Skeletal muscle satellite cell (primary cell): Measurements from ENCODE around the gene C2orf49.

ENCODE experiments used
- H3K27me3 ChIP-seq: 2 replicates; pipeline ENCODE4 v1.7.0; 2013; ENCODE audit warnings: low read length; ENCODE audit not compliant: control insufficient read depth, insufficient read depth
- H3K36me3 ChIP-seq: 2 replicates; pipeline ENCODE4 v1.7.0; 2013; ENCODE audit warnings: mild to moderate bottlenecking, control low read depth, low read length; ENCODE audit not compliant: insufficient read depth
- H3K4me1 ChIP-seq: 2 replicates; pipeline ENCODE4 v1.7.0; 2013; ENCODE audit warnings: low read length; ENCODE audit not compliant: control insufficient read depth, insufficient read depth
- H3K4me2 ChIP-seq: 2 replicates; pipeline ENCODE4 v1.7.0; 2013; ENCODE audit warnings: mild to moderate bottlenecking, low read length
- H3K4me3 ChIP-seq: 2 replicates; pipeline ENCODE4 v1.7.0; 2013; ENCODE audit warnings: low read length
- H3K9ac ChIP-seq: 2 replicates; pipeline ENCODE4 v1.7.0; 2013; ENCODE audit warnings: mild to moderate bottlenecking, low read depth, low read length, moderate library complexity
- H3K9me3 ChIP-seq: replicated peaks from 2 replicates; pipeline ENCODE4 v1.7.0; 2013; ENCODE audit warnings: mild to moderate bottlenecking, control low read depth, low read length

The C2orf49 gene

GRCh38 chr2:105378276-105378840, 41.0 kb downstream of the C2orf49 start:
- Histone ChIP-seq H3K9ac (peak overlapping the region; percentile 20), H3K4me2 (peak overlapping the region; percentile 2), H3K4me3 (no peak overlapping the region), H3K9me3 (no peaks in the 10 kb centered on the region), H3K4me1 (peaks cover 90% of the 10 kb centered on the region), H3K27me3 (no peaks in the 10 kb centered on the region), H3K36me3 (peaks cover 90% of the 10 kb centered on the region)

GRCh38 chr2:105378921-105379383, 41.6 kb downstream of the C2orf49 start:
- H3K4me2 ChIP-seq, result no peak overlapping the region
- no peak overlapping the region for H3K4me3 ChIP-seq
- H3K9me3 ChIP-seq, result no peaks in the 10 kb centered on the region
- H3K27me3 ChIP-seq, result no peaks in the 10 kb centered on the region
- H3K9ac ChIP-seq, result no peak overlapping the region
- peaks cover 90% of the 10 kb centered on the region for H3K36me3 ChIP-seq
- H3K4me1 ChIP-seq, result peaks cover 89% of the 10 kb centered on the region

- Histone ChIP-seq H3K9me3 (no peaks in the 10 kb centered on the region), H3K4me3 (no peak overlapping the region), H3K9ac (peak overlapping the region; percentile 32), H3K4me2 (no peak overlapping the region), H3K36me3 (peaks cover 90% of the 10 kb centered on the region), H3K4me1 (peaks cover 81% of the 10 kb centered on the region), H3K27me3 (no peaks in the 10 kb centered on the region)
Measured at GRCh38 chr2:105379741-105380186, 42.4 kb downstream of the C2orf49 start.

GRCh38 chr2:105380432-105381100, 43.2 kb downstream of the C2orf49 start:
- Histone ChIP-seq H3K4me1 (peaks cover 73% of the 10 kb centered on the region), H3K36me3 (peaks cover 93% of the 10 kb centered on the region), H3K4me2 (peak overlapping the region; percentile 3), H3K4me3 (no peak overlapping the region), H3K9me3 (no peaks in the 10 kb centered on the region), H3K9ac (peak overlapping the region; percentile 32), H3K27me3 (no peaks in the 10 kb centered on the region)

GRCh38 chr2:105381101-105381668, 43.8 kb downstream of the C2orf49 start:
- Histone ChIP-seq H3K27me3 (no peaks in the 10 kb centered on the region), H3K4me2 (peak overlapping the region; percentile 5), H3K4me3 (no peak overlapping the region), H3K9ac (peak overlapping the region; percentile 32), H3K9me3 (no peaks in the 10 kb centered on the region), H3K36me3 (peaks cover 93% of the 10 kb centered on the region), H3K4me1 (peaks cover 70% of the 10 kb centered on the region)

- no peak overlapping the region for H3K4me2 ChIP-seq
- H3K36me3 ChIP-seq, result peaks cover 92% of the 10 kb centered on the region
- H3K9ac ChIP-seq, result peak overlapping the region; percentile 32
- no peaks in the 10 kb centered on the region for H3K27me3 ChIP-seq
- no peak overlapping the region for H3K4me3 ChIP-seq
- peaks cover 65% of the 10 kb centered on the region for H3K4me1 ChIP-seq
- no peaks in the 10 kb centered on the region for H3K9me3 ChIP-seq
Measured at GRCh38 chr2:105382177-105382576, 44.8 kb downstream of the C2orf49 start.

GRCh38 chr2:105383432-105384166, 46.3 kb downstream of the C2orf49 start:
- Histone ChIP-seq H3K9ac (no peak overlapping the region), H3K4me2 (no peak overlapping the region), H3K27me3 (no peaks in the 10 kb centered on the region), H3K4me1 (peaks cover 66% of the 10 kb centered on the region), H3K36me3 (peaks cover 93% of the 10 kb centered on the region), H3K9me3 (no peaks in the 10 kb centered on the region), H3K4me3 (no peak overlapping the region)

- H3K9me3 ChIP-seq, result no peaks in the 10 kb centered on the region
- no peak overlapping the region for H3K4me3 ChIP-seq
- peaks cover 67% of the 10 kb centered on the region for H3K4me1 ChIP-seq
- no peaks in the 10 kb centered on the region for H3K27me3 ChIP-seq
- H3K4me2 ChIP-seq, result no peak overlapping the region
- peaks cover 88% of the 10 kb centered on the region for H3K36me3 ChIP-seq
- H3K9ac ChIP-seq, result no peak overlapping the region
Measured at GRCh38 chr2:105384216-105384615, 46.9 kb downstream of the C2orf49 start.

GRCh38 chr2:105384861-105385260, 47.5 kb downstream of the C2orf49 start:
- H3K4me3 ChIP-seq, result no peak overlapping the region
- peaks cover 68% of the 10 kb centered on the region for H3K4me1 ChIP-seq
- H3K4me2 ChIP-seq, result no peak overlapping the region
- peaks cover 88% of the 10 kb centered on the region for H3K36me3 ChIP-seq
- no peak overlapping the region for H3K9ac ChIP-seq
- H3K27me3 ChIP-seq, result no peaks in the 10 kb centered on the region
- no peaks in the 10 kb centered on the region for H3K9me3 ChIP-seq

GRCh38 chr2:105385731-105386540, 48.6 kb downstream of the C2orf49 start:
- H3K4me3 ChIP-seq, result no peak overlapping the region
- H3K9ac ChIP-seq, result no peak overlapping the region
- peaks cover 86% of the 10 kb centered on the region for H3K36me3 ChIP-seq
- no peaks in the 10 kb centered on the region for H3K27me3 ChIP-seq
- H3K4me1 ChIP-seq, result peaks cover 67% of the 10 kb centered on the region
- H3K9me3 ChIP-seq, result no peaks in the 10 kb centered on the region
- H3K4me2 ChIP-seq, result no peak overlapping the region

GRCh38 chr2:105387225-105387624, 49.9 kb downstream of the C2orf49 start:
- Histone ChIP-seq H3K9me3 (no peaks in the 10 kb centered on the region), H3K36me3 (peaks cover 86% of the 10 kb centered on the region), H3K4me2 (peak overlapping the region; percentile 28), H3K4me1 (peaks cover 67% of the 10 kb centered on the region), H3K27me3 (no peaks in the 10 kb centered on the region), H3K9ac (peak overlapping the region; percentile 12), H3K4me3 (no peak overlapping the region)
